GM21528 (cell line): ENCODE results near the gene CERK.

Experiments
- ATAC-seq: cut with Tn5 transposase; IDR thresholded peaks from one replicate; pipeline ENCODE4 v1.9.1; 2021; ENCODE audit warnings: mild to moderate bottlenecking, moderate library complexity; ENCODE audit not compliant: unreplicated experiment, low FRiP score

The CERK gene

DNA sequence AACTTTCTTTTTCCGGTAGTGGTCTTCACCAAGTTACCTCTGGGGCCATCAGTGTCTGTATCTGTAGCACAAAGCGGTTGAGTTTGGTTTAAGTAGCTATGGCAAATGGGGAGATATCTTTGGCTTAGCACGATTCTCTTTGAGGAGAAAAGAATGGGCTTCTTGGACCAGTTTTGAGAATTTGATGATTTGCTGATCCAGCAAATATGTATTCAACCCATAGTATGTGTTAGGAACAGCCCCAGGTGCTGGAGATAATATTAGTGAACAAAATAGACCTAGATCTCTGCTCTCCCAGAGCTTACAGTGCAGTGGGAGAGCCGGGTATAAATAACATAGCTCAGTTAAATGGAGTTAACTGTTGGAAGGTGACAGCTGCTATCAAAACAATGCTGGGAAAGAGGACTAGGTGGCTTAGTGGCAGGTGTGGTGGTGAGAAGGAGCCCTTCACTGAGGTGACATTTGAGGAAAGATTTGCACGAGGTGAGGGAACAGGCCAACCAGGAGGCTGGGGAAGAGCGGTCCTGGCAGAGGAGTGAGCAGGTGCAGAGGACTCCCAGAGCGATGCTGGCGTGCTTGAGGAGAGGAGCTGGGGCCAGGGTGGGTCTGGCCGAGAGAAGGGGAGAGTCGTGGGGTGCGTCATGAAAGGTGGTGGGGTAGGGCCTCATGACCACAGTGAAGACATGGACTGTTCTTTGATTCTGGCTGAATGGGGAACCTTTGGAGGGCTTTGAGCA lies 29.4 kb upstream of the CERK start:
- no peak for ATAC-seq

DNA sequence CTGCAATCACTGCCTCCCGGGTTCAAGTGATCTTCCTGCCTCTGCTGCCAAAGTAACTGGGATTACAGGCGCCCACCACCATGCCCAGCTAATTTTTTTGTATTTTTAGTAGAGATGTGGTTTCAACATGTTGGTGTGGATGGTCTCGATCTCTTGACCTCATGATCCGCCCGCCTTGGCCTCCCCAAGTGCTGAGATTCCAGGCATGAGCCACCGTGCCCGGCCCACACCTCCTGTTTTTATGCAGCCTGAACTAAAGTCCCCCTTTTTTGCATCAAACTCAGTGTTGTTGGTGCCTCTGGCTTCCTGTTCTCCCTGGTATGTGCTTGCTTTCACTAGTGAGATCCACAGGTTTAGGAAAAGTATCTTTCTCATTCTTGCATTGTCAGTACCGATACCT lies 28.6 kb upstream of the CERK start:
- ATAC-seq, result no peak

DNA sequence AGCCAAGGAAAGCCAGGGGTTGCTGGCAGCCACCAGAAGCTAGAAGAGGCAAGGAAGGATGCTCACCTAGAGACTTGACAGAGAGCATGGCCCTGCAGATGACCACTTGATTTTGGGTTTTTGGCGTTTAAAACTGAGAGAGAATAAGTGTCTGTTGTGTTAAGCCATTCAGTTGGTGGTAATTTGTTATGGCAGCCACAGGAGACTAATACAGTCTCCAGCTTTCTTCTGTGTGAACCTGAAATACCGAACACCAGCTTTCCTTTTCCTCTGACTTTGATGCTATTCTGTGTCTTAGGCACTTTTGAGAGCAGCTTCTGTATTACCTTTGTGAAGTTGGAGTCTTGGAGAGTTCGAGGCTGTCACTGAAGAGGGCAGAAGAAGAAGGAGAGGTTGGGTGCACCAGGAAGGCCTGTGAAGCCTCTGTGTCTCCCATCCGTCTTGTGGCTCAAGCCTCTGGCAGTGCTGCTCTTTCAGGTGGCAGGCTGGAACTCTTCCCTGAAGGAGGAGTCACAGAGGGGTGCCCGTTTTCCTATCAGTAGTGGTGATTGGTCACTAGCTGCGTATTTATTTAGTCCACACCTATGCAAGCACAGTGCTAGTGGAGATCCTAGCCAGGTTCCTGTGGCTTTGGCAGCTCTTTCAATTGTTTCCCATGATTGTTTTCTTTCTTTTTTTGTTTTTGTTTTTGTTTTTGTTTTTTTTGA lies 26.9 kb upstream of the CERK start:
- no peak for ATAC-seq

DNA sequence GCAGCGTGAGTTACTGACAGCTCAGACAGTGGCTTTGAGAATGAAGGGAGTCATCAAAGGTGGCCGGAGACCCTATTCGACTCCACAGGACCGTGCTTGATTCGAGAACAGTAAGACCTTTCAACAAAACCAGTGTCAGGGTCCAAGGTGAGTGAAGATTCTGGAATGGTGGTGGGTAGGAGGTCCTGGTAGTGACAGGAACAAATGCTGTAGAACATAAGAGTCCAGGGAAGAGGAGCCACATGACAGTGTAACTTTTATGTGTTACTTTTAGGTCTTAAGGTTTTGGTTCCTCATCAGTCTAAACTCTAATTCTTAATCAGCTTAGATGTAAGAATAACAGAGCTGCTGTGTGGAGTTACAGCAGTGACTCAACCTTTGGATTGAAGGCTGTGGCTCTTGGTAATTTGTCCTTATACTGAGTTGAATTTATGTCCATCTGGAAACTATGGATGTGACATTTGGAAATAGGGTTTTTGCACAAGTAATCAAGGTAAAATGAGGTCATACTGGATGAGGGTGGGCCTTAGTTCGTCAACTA lies 26.2 kb upstream of the CERK start:
- no peak for ATAC-seq

DNA sequence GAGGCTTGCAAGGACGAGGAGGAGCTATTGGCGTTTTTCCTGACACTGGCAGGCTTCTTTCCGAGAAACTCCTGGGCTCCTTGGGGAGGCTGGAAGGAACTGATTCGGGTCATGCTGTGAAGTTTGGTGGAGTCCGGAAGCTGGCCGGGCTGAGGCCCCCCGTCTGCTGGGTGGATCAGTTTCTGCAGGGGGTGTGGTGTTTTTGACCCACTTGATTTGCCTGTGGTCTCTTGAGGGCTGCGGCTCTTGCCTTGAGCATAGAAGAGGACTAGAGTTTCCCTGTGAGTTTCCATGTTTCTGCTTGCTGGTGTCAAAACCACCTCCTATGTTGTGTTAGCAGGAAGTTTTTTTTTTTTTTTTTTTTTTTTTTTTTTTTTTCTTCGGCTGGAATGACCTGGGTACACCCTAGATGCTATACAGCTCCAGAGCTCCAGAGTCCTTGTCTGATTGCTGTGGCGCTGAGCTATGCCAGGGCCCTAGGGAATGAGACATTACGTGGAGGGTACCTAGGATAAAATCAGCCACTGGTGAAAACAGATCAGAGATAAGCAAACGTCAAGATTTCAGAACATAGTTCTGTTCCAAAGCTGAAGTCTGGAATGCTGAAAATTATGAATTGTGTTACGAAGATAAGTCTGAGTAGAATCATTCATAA lies 25.1 kb upstream of the CERK start:
- ATAC-seq, result peak; percentile 51

DNA sequence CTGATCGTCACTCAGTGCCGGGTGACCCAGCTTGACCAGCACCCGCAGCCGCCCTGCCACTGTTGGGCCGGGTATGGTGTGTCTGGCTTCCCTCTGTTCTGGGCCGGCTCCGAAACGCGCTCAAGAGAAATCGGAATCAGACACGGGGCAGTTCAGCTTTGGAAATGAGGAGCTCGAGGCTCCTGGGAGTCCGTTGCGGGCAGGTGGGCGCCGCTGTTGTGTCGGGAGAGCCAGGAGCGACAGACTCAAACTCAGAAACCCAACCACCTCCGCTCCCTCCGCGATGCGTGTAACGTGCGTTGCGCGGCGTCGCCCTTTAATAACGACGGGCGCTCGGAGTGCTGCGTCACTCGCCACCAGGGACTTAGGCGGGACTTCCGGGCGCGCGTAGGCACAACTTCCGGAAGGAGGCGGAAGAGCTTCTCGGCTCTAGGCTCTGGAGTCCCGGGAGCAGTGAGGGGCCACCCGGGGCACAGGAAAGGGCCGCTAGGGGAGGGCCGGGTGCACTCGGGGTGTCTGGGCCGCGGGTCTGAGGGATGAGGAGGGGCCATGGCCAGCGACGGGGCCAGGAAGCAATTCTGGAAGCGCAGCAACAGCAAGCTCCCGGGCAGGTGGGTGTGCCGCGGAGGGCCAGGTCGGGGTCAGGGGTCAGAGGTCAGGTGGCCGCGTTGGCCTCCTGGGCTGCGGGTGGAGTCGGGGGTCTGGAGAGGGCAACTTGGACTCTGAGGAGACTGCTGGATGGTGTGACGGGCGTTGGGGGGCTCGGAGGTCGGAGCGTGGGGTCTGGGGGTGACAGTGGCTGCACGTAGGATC lies 24.4 kb upstream of the CERK start, which contains the start of gene TBC1D22A:
Gene TBC1D22A (plus strand): TSS at position 413 of the 813 bp plus-strand sequence. CDS start 137 bp downstream, at position 550.
- peak; percentile 71 for ATAC-seq

DNA sequence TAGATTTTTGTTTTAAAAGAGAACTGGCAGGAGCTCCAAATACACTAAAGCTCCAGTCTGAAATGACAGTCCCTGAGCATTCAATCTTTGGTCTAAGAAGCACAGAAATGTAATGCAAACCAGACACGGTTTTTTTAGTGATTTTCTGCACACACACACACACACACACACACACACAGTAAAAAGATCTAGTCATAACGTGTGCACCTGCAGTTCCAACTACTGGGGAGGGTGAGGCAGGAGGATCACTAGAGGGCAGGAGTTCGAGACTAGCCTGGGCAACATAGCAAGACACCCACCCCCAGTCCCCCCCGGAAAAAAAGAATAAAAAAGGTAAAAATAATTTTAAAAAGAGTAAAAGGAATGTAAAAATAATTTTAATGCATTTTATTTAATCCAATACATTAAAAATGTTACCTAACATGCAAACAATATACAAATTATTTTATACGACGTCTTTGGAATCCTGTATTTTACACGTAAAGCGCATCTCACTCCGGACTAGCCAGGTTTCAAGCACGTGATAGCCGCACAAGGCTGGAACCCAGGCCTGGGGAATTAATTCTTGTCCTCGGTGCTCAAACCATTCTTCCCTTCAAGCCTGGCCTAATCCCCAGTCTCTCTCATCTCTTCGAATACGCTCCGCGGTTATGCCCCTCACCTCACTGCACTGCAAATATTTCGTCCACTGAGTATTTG lies 23.6 kb upstream of the CERK start:
- no peak for ATAC-seq

DNA sequence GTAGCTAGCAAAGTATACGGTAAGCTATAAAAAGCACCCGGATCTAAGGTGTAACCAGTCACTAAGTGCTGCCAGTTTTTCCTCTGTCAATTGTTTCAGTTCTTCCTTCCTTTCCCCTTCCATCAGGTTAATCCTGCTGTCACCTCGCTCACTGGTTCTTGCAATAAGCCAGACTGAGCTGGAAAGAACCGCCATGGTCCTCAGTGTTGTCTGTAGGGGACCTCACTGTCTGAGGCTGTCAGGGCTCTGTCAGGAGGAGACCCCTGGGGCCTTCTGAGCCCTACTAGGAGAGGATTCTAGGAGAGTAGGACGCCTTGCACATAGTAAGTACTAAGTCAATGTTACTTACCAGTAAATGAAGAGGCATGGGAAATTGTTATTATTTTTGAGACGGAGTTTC lies 23.0 kb upstream of the CERK start:
- ATAC-seq, result no peak

DNA sequence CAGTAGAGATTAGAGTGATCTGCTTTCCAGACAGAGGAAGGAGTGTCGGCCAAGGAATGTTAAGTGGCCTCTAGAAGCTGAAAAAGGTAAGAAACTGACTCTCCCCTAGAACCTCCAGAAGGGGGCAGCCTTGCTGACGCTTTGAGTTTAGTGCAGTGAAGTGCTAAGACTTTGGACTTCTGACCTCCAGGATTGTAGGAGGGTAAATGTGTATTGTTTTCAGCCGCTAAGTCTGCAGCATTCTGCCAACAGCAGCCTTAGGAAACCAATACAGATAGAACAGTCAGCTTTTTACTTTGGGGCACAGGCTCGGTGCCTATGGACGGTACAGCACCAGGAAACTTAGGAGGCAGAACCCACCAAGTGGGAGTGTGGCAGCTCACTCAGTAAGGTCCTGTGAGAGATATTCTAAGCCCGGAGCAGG lies 20.8 kb upstream of the CERK start:
- ATAC-seq, result no peak

DNA sequence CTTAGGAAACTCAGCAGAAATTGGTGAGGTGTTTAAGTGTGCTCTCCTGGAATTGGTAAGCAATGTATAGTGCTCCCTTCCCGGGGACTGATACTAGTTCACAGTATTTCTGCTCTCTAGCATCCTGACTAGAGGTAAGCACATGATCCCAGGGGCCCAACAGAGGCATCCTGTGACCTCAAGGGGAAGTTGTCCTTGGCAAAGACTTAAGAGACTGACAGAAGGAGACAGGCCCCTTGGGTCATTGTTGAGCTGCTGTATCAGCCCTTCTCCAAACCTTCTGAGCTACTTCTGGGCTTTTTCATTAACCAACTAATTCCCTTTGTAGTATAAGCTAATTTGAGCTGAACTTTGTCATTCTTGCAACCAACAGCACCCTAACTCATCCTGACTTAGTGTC lies 20.1 kb upstream of the CERK start:
- ATAC-seq, result no peak

DNA sequence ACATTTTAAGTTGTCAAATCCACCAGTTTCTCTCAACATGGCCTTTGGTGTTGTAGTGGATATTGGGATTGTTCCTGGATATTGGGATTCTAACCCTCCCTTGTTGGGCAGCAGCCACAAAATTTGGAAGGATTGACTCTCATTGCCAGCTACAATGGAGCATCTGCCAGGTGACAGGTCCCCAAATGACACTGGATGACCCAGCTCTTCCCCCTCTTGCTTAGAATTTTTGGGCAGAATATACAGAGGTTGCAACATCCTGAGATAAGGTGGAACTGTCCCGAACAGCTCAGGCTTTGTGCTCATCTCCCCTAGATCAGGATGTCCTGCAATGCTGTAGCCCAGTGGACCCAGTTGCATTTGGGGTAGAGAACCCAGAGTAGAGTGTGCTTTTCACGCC lies 19.1 kb upstream of the CERK start:
- no peak for ATAC-seq

DNA sequence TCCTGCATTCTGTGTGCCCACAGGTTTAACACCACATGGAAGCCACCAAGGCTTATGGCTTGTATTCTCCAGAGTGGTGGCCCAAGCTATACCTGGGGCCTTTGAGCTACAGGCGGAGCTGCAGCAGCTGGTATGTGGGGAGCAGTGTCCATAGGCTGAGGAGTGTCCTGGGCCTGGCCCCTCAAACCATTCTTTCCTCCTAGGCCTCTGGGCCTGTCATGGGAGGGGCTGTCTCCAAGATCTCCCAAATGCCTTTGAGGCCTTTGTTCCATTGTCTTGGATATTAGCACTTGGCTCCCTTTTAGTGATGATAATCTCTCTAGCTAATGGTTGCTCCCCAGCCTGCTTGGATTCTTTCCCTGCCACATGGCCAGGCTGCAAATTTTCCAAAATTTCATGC lies 18.0 kb upstream of the CERK start:
- no peak for ATAC-seq

DNA sequence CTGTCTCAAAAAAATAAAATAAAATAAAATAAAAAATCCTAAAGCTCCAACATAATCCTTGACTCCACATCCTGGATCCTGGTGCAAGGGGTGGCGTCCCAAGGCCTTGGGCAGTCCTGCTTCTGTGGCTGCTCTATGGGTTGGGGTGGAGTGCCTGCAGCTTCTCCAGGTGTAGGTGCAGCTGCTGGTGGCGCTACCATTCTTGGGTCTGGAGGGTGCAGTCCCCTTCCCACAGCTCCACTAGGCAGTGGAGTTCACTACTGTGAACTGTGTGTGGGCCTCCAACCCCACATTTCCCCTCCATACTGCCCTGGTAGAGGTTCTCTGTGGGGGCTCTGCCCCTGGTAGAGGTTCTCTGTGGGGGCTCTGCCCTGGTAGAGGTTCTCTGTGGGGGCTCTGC lies 17.5 kb upstream of the CERK start:
- ATAC-seq, result no peak

DNA sequence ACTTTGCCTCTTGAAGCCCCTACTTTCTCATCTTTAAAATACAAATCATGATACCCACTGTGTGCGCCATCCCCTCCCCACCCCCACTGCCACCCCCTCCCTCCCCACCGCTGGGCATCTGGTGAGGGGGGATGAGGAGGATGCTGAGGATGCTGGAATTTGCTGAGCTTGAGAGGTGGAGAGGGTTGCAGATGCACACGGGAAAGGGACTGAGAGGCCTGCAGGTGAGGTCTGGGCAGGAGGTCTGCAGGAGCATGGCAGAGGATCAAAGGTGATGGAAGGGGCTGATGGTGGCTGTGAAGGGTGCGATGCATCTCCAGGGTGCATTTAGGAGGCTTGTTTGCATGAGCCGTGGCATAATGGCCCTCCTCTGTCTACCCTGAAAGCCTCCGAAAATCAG lies 16.8 kb upstream of the CERK start:
- no peak for ATAC-seq

DNA sequence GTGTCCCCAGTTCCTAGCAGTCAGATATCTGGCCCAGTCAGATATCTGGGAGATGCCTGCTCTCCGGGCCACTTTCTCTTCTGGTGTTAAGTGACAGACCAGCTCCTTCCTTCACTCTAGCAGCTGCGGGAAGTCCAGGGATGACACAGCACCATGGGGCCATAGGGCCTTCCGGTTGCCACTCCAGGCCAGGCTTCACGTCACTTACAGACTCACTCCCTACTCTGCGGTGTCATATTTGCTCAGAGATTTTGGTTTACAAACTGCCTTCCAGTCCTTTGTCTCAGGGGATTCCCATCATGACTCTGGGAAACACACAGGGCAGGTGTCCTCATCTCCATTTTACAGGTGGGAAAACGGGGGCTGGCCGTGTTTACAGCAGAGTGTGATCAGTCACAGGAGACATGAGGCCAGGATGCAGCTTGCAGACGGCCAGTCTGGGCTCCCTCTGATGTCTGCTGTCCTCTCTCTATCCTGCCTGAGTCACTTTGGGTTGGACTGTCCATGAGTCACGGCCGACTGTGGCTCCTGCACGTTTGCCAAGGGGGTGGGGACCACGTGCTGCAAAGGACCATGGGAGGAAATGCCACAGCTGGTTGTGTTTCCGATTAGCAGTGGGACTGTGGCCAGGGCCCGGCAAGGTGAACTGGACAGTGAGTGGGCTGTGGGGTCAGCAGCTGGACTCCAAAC lies 16.2 kb upstream of the CERK start:
- ATAC-seq, result no peak

DNA sequence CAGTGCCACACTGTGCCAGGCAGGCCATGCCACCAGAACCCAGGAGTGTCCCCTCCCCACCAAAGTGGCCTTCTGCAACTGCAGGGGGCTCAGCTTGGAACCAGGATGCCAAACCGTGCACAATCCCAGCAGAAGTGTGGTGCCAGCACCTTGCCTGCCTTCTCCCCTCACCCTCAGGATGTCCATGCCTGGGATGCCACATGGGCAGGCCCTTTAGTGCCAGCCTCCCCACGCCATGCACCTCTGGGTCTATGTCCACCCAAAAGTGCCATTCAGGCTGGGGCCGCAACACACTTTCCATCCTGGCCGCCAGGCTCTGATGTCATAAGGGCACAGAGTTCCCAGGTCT lies 15.7 kb upstream of the CERK start:
- ATAC-seq, result no peak

DNA sequence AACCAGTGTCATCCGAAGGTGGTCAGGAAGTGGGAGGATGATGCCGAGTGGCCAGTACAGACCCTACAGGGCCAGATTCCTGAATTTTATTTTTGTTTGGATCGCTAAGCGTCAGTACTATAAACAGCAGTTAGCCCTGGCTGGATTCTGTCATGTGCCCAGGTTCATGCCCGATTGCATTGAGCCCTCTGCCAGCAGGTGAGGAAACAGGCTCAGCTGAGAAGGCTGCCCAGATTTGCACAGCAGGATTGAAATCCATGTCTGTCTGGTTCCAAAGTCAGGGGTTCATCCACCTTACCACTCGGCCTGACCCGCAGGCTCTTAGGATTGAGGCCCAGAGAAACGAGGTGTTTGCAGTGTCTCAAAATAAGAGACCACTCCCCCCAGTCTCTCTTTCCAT lies 15.3 kb upstream of the CERK start:
- ATAC-seq, result no peak

DNA sequence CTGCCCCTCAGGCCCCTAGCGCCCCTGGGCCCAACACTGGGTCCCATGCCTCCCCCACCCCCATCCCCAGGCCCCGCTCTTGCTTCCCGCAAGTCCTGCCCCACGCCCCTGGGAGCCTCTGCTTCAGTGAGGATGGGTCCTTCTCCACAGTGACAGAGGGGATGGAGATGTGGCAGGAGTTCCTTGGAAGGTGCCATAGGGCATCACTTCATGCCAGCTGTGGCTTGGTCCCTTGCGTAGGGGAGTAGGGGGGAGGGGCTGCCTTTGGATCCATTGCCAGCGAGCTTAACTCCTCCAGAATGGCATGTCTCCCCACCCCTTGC lies 14.9 kb upstream of the CERK start:
- ATAC-seq, result no peak

DNA sequence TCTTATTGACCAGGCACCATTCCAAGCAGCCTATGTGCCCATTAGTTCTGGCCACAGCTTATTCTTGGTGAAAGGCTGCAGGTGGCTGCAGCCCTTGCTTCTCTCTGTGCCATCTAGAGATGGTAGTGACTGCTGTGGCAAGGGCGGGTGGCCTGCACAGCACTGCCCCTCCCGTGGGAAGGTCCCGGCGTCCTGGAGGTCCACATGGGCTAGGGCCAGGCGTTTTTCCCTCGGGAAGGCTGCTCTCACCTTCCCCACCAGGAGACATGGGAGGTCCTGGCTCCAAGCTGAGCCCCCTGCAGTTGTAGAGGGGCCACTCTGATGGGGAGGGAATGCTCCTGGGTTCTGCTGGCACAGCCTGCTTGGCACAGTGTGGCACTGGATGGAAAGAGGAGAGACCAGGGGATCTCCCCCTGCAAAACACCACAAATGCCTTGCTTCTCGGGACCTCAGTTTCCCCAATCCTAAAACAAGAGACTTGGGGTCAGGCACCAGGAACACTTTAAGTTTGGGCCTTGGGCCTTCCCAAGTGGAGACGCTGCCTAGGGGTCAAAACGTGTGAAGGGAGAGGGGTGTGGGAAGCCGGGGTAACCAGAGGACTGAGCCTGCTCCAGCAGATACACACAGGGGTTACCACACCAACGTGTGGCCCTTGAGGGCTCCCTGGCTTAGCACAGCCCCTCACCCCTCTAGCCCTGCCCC lies 14.4 kb upstream of the CERK start:
- ATAC-seq, result no peak
